GM23338 (cell line): ENCODE data around the gene ZGPAT. TPM values are rescaled to one million over a fixed set of nuclear protein-coding genes. Genes with fewer than 3 reads are reported as not detected.

Source experiments
- ZNF331 ChIP-seq: fragments of 250-450 bp; sonication (Bioruptor Pico); IDR thresholded peaks from 2 replicates; pipeline ENCODE4 v1.5.0; 2020; ENCODE audit warnings: low read depth, mild to moderate bottlenecking, moderate library complexity
- polyA plus RNA-seq: library from polyadenylated mRNA; unstranded; fragments of >200 nt; fragmentation: Nextera tagmentation; extraction: Ambion mirVana; gene quantifications from 2 replicates; pipeline ENCODE4 v1.2.1, GENCODE V29; 2016
- total RNA-seq: library from RNA; depleted of rRNA; stranded (reverse); fragments of >200 nt; shearing (Covaris generic); gene quantifications from 2 replicates; pipeline ENCODE4 v1.2.3, GENCODE V29; 2014
- TF ChIP-seq, protein P1 (sequence below): fragments of 250-450 bp; sonication (Bioruptor Pico); IDR thresholded peaks from 2 replicates; pipeline ENCODE4 v1.5.0; 2020; ENCODE audit warnings: mild to moderate bottlenecking, moderate library complexity
- TF ChIP-seq, protein P2 (sequence below), 2 experiments: fragments of 200-600 bp in 1 of 2; sonication (generic) in 1 of 2; conservative IDR thresholded peaks; 2 replicates each; pipeline versions ENCODE4 v1.5.1 to v1.6.1; 2016 to 2017; ENCODE audit warnings: antibody characterized with exemption in 2 of 2, low read depth in 2 of 2, mild to moderate bottlenecking in 2 of 2, moderate library complexity in 1 of 2
- TF ChIP-seq, protein P3 (sequence below): IDR thresholded peaks from one replicate; pipeline ENCODE4 v1.6.1; 2018; ENCODE audit warnings: antibody characterized with exemption; ENCODE audit not compliant: unreplicated experiment

ZGPAT gene
- total and polyA plus RNA-seq, 2 experiments from 2014 or later, result 25.0 to 39.2 TPM

DNA sequence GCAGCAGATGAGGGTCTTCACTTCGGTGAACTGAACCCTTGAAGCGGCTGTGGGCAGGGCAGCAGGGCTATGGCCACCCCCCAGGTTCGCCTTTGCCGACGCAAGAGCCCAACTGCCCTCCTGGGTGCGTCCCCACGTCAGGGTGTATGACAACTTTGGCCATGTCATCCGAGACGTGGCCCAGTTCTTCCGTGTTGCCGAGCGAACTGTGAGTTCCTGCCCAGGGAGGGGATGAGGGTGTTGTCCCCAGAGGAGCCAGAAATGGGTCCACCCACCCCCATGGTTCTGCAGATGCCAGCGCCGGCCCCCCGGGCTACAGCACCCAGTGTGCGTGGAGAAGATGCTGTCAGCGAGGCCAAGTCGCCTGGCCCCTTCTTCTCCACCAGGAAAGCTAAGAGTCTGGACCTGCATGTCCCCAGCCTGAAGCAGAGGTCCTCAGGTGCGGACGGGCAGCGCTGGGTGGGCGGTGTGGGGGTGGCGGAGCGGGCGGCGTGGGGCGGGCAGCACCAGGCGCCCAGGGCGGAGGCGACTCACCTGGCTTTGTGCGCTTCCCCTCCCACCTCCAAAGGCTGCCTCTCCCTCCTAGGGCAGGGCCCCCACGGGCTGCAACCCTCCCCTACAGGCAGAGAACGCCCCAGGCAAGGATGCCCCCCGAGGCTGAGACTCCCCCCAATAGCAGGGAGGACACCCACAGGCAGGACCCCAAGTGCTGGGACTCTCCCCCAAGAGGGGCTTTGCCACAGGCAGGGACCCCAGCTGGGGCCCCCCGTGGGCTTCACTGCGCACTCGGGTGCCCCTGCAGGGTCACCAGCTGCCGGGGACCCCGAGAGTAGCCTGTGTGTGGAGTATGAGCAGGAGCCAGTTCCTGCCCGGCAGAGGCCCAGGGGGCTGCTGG lies 17.6 kb upstream of the ZGPAT start (continued):
- TF ChIP-seq, protein P1, sequence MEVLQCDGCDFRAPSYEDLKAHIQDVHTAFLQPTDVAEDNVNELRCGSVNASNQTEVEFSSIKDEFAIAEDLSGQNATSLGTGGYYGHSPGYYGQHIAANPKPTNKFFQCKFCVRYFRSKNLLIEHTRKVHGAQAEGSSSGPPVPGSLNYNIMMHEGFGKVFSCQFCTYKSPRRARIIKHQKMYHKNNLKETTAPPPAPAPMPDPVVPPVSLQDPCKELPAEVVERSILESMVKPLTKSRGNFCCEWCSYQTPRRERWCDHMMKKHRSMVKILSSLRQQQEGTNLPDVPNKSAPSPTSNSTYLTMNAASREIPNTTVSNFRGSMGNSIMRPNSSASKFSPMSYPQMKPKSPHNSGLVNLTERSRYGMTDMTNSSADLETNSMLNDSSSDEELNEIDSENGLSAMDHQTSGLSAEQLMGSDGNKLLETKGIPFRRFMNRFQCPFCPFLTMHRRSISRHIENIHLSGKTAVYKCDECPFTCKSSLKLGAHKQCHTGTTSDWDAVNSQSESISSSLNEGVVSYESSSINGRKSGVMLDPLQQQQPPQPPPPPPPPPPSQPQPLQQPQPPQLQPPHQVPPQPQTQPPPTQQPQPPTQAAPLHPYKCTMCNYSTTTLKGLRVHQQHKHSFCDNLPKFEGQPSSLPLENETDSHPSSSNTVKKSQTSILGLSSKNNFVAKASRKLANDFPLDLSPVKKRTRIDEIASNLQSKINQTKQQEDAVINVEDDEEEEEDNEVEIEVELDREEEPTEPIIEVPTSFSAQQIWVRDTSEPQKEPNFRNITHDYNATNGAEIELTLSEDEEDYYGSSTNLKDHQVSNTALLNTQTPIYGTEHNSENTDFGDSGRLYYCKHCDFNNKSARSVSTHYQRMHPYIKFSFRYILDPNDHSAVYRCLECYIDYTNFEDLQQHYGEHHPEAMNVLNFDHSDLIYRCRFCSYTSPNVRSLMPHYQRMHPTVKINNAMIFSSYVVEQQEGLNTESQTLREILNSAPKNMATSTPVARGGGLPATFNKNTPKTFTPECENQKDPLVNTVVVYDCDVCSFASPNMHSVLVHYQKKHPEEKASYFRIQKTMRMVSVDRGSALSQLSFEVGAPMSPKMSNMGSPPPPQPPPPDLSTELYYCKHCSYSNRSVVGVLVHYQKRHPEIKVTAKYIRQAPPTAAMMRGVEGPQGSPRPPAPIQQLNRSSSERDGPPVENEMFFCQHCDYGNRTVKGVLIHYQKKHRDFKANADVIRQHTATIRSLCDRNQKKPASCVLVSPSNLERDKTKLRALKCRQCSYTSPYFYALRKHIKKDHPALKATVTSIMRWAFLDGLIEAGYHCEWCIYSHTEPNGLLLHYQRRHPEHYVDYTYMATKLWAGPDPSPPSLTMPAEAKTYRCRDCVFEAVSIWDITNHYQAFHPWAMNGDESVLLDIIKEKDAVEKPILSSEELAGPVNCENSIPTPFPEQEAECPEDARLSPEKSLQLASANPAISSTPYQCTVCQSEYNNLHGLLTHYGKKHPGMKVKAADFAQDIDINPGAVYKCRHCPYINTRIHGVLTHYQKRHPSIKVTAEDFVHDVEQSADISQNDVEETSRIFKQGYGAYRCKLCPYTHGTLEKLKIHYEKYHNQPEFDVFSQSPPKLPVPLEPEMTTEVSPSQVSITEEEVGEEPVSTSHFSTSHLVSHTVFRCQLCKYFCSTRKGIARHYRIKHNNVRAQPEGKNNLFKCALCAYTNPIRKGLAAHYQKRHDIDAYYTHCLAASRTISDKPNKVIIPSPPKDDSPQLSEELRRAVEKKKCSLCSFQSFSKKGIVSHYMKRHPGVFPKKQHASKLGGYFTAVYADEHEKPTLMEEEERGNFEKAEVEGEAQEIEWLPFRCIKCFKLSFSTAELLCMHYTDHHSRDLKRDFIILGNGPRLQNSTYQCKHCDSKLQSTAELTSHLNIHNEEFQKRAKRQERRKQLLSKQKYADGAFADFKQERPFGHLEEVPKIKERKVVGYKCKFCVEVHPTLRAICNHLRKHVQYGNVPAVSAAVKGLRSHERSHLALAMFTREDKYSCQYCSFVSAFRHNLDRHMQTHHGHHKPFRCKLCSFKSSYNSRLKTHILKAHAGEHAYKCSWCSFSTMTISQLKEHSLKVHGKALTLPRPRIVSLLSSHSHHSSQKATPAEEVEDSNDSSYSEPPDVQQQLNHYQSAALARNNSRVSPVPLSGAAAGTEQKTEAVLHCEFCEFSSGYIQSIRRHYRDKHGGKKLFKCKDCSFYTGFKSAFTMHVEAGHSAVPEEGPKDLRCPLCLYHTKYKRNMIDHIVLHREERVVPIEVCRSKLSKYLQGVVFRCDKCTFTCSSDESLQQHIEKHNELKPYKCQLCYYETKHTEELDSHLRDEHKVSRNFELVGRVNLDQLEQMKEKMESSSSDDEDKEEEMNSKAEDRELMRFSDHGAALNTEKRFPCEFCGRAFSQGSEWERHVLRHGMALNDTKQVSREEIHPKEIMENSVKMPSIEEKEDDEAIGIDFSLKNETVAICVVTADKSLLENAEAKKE (CRISPR knock-in tag), result no peak
- no peak for TF ChIP-seq ZNF331 (CRISPR knock-in tag)
- TF ChIP-seq, protein P2, sequence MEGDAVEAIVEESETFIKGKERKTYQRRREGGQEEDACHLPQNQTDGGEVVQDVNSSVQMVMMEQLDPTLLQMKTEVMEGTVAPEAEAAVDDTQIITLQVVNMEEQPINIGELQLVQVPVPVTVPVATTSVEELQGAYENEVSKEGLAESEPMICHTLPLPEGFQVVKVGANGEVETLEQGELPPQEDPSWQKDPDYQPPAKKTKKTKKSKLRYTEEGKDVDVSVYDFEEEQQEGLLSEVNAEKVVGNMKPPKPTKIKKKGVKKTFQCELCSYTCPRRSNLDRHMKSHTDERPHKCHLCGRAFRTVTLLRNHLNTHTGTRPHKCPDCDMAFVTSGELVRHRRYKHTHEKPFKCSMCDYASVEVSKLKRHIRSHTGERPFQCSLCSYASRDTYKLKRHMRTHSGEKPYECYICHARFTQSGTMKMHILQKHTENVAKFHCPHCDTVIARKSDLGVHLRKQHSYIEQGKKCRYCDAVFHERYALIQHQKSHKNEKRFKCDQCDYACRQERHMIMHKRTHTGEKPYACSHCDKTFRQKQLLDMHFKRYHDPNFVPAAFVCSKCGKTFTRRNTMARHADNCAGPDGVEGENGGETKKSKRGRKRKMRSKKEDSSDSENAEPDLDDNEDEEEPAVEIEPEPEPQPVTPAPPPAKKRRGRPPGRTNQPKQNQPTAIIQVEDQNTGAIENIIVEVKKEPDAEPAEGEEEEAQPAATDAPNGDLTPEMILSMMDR (conservative IDR thresholded peaks at IDR 0.05; ENCODE audit: low read depth in 2 of 2), result no peak
- TF ChIP-seq, protein P3, sequence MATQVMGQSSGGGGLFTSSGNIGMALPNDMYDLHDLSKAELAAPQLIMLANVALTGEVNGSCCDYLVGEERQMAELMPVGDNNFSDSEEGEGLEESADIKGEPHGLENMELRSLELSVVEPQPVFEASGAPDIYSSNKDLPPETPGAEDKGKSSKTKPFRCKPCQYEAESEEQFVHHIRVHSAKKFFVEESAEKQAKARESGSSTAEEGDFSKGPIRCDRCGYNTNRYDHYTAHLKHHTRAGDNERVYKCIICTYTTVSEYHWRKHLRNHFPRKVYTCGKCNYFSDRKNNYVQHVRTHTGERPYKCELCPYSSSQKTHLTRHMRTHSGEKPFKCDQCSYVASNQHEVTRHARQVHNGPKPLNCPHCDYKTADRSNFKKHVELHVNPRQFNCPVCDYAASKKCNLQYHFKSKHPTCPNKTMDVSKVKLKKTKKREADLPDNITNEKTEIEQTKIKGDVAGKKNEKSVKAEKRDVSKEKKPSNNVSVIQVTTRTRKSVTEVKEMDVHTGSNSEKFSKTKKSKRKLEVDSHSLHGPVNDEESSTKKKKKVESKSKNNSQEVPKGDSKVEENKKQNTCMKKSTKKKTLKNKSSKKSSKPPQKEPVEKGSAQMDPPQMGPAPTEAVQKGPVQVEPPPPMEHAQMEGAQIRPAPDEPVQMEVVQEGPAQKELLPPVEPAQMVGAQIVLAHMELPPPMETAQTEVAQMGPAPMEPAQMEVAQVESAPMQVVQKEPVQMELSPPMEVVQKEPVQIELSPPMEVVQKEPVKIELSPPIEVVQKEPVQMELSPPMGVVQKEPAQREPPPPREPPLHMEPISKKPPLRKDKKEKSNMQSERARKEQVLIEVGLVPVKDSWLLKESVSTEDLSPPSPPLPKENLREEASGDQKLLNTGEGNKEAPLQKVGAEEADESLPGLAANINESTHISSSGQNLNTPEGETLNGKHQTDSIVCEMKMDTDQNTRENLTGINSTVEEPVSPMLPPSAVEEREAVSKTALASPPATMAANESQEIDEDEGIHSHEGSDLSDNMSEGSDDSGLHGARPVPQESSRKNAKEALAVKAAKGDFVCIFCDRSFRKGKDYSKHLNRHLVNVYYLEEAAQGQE, result no peak
